HG03280 (cell line): ENCODE results near the gene B3GALT5.

Source experiments
- ATAC-seq: cut with Tn5 transposase; IDR thresholded peaks from one replicate; pipeline ENCODE4 v1.9.1; 2021; ENCODE audit warnings: mild to moderate bottlenecking, moderate library complexity; ENCODE audit not compliant: unreplicated experiment

The B3GALT5 gene

DNA sequence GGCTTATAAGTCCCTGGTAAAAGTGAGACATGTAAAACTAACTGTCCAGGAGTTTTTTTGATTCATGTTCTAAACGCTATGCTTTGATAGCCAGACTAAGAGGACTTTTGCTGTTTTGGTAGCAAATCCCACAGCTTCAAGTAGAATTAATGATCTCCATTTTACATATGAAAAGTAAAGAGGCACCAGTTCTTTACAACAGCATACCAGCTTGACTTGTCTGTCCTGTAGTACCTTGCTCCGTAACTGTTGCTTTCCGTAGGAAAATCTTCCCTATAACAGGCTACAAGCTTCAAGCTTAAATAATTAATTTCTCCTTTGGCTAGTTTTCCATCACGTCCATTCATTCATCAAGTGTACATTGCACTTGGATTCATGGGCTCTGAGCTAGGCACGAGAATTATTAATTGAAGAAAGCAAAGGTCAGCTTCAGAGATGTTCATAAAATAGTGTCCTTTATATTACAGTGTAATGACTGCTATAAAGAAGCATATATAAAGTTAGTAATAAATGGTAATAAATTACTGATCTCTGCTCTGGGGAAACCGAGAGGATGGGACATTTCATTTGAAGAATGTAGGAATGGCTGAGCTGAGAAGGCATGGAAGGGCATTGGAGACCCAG lies 29.2 kb downstream of the B3GALT5 start:
- ATAC-seq = no peak

DNA sequence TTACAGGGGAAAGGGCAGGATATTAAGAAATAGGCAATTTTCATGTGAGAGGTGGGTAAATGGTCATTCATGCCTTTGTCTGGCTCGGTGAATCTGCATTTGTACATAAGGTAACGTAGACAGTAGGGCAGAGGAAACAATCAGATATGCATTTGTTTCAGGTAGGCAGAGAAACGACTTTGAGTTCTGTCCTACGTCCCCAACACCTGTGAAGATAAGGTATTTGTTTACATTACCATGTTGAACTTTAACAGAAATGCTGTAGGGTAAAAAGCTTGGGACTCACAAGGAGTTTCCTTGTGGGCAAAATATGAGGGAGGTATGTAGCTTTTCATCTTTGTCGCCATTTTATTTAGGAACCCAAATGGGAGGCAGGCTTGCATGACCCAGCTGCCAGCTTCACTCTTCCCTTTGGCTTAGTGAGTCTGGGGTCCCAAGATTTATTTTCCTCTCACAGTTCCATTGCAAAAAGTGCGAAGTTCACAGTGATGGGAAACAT lies 31.4 kb downstream of the B3GALT5 start:
- no peak for ATAC-seq

DNA sequence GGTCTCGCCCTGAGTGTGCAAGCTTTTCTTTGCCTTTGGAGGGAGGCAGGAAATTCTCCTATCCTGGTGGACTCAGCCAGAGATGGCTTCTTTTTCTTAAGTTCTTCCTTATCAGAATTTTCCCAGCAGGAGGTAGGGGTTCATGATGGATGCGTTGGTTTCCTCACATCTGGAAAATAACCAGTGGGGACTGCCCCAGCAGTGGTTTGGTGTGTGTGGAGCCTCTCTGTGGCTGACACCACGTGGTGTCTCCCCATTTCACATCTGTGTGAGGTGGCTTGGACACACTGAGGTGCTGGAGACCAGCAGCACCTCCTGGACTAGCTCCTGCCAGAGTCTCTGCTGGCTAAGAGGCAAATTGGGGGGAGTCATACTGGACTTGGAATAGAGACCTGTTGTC lies 32.6 kb downstream of the B3GALT5 start:
- ATAC-seq = no peak

DNA sequence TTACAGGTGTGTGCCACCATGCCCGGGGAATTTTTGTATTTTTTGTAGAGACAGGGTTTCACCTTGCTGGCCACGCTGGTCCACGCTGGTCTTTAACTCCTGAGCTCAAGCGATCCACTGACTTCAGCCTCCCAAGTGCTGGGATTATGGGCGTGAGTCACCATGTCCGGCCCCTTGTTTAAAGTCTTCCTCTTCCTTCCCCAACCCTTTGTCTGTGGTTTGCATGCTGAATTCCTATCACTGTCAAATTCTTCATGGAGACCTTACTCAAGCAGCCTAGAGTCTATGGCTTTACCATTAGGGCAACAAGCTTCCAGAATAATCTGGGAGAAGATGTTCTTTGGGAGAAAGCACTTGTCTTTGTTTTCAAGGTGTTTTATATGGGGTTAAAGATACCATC lies 34.7 kb downstream of the B3GALT5 start:
- ATAC-seq = no peak

DNA sequence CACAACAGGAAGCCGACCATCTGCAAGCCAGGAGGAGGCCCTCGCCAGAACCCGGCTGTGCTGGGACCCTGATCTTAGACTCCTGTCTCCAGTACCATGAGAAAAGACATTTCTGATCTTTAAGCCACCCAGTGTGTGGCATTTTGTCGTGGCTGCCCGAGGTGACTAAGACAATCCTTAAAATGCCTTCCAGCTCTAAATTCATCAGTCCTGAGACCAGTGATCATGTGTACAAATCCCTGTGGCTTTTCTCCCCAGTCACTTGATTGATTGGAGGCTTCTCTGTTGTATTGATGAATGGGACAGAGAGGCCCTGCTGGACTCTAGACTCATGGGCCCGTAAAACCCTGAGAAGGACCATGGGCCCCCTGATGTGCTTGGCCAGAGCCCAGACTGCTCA lies 36.1 kb downstream of the B3GALT5 start:
- no peak for ATAC-seq

DNA sequence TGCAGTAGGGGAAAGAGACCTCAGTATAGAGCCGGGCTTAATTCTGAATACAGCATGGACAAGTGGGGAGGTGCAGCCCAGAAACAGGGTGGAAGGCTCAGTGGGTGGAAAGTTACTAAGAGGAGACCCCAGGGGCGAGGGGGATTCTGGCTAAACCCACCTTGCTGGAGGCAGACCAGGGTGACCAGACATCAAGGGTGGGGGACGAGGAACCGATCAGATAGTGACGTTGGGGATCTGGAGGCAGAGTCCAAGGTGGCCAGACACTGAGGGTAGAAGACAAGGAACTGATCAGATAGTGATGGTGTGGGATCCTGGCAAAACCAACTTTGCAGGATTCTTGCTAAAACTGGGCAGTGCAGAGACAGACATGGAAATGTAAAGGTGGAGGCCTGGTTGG lies 36.8 kb downstream of the B3GALT5 start:
- ATAC-seq = no peak

DNA sequence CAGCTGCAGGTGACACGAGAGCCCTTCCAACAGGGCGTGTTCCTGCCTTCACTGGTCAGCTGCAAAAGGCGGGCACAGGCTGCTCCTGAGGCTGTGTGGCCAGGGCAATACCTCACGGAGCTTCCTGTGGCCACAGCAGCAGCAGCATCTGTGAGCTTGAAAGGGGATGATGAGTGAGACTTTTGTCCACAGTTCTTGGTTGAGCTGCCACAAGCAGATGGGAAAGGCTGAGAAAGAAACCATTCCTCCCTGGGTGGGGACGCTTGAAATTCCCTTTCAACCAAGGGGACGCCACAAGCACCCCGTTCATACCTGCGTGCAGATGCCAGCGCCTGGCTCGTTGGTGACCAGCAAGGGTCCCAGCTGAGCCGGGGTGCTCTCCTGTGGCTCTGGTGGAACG lies 37.6 kb downstream of the B3GALT5 start:
- no peak for ATAC-seq

DNA sequence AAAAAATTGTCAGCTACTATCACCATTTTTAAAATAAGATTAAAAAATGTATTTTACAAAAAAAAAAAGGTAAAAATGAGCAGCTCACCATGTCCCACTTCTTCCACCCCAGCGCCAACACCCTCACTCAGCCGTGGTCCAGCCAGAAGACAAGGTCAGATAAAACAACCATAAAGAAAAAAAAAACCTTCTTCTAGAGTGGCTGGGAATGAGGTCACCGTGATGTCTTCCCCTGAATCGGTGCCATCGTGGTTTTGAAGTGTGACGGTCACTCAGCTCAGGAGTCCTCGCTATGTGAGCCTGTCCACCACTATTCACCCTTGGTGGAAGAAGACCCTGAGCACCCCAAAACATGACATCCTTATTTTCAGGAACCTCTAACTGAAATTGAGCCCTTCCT lies 38.1 kb downstream of the B3GALT5 start:
- ATAC-seq = no peak

DNA sequence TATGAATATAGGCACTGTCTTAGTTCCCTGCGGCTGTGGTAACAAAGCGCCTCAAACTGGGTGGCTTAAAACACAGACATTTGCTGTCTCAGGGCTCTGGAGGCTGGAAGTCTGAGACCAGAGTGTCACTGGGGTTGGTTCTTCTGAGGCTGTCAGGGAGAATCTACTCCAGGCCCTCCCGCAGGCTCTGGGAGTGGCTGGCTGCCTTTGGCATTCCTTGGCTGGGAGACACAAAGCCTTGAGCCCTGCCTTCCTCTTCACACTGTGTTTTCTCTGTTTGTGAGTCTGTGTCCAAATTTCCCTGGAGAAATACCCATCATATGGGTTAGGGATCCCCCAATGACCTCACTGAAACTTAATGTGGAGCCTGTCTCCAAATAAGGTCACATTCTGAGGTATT lies 38.5 kb downstream of the B3GALT5 start:
- no peak for ATAC-seq

DNA sequence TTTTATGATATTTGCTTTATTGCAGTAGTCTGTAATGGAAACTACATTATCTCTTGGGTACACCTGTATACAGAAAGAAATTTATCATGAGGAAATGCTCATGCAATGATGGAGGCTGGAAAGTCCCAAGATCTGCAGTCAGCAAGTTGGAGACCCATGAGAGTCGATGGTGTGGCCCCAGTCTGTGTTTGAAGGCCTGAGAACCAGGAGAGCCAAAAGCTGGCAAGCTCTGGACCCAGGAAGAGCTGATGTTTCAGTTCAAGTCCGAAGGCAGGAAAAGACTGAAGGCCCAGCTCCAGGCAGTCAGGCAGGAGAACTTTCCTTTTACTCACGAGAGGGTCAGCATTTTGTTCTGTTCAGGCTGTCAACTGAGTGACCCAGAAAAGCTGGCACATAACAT lies 42.2 kb downstream of the B3GALT5 start:
- no peak for ATAC-seq

DNA sequence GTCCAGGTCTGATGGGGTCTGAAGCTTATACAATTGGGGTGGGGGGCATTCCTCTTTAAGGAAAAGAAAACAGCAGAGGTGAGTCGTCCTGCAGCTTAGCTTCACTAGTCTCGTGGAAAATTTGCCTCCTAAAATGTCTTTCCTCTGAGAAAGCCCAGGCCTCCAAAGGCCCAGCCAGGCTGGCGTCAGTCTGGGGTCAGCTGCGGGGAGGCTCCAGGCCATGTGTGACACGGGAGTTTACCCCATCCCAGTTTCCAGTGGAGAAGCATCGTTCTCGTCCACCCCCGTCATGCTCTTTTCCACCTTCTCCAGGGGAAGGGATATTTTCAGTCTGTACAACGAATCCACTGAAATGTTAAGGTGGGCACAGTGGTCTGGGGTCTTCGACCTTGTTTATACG lies 42.8 kb downstream of the B3GALT5 start:
- ATAC-seq = no peak

DNA sequence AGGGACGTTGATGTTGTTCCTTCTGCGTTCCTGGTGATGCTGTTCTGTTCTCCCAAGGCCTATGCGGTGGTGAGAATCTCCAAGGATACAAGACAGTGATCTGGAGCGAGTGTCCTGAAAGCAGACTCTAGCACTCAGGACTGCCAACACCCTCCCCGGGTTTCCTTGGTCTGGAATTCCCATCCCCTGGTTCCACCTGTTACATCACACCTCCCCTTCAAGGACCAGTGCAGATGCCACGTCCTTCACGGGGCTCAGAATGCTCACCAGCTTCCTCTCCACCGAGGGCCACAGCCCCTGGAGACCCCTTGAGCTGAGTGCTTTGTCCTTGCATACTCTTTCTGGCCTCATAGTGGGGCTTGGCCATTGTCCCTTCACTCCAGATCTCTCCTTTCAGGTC lies 43.5 kb downstream of the B3GALT5 start:
- ATAC-seq = no peak

DNA sequence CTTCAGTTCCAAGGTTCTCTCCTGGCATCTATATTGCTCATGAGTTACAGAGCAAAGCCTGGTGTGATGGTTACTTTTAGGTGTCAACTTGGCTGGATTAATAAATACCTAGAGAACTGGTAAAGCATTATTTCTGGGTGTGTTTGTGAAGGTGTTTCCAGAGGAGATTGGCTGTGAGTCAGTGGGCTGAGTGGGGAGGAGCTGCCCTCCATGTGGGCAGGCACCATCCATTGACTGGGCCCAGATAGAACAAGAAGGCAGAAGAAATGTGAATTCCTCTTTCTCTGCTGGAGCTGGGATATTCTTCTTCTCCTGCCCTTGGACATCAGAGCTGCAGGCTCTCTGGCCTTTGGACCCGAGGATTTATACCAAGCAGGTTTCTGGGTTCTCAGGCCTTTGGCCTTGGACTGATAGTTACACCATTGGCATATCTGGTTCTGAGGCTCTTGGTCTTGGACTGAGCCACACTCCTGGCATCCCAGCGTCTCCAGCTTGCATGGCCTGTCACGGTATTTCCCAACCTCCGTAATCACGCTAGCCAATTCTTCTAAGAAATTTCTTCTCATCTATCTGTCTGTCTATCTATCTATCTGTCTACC lies 44.5 kb downstream of the B3GALT5 start:
- ATAC-seq = no peak

DNA sequence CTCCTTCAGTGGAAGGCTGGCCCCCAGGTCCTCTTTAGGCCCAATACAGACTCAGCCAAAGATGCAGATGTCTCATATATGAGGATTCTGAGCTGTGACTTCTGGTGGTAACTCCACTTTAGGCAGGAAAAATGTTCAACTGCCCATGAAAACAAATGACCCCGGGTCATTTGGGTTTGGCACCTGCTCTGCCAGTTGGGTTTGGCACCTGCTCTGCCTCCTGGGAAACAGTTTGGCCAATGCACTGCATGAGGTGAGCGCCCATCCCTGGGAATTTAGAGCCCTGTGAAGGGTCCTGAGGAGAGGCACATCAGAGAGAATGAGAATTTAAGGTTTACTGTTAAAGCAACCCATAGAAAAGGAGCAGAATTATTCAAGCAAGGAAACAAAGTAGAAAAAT lies 45.3 kb downstream of the B3GALT5 start:
- ATAC-seq = no peak

DNA sequence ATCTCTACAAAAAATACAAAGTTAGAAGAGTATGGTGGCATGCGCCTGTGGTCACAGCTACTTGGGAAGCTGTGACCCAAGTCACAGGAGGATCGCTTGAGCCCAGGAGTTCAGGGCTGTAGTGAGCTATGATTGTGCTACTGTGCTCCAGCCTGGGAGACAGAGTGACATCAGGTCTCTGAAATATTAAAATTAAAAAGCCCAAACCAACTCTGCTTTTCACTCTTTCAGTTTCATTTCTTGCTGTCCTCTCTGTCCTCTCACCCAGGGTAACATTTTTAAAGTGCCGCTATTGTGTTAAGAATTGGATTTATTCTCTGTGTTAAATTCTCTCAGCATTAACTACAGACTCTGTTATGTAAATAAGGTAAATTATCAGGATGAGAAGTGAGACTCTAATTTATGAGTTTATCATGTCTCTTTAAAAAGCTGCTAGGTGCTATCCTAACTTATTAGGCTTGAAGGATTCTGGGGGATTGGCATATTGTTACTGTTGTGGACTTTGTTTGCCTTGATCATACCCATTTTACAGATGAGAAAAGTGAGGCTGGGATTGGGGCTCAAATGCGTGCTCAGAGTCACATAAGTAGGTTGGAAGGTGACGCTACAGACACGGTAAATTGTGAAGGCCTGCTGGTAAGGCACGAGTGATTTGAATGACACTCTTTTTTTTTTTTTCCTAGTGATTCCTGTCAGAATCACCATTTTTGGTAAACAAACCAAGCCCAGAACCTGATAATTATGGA lies 46.5 kb downstream of the B3GALT5 start:
- ATAC-seq = no peak

DNA sequence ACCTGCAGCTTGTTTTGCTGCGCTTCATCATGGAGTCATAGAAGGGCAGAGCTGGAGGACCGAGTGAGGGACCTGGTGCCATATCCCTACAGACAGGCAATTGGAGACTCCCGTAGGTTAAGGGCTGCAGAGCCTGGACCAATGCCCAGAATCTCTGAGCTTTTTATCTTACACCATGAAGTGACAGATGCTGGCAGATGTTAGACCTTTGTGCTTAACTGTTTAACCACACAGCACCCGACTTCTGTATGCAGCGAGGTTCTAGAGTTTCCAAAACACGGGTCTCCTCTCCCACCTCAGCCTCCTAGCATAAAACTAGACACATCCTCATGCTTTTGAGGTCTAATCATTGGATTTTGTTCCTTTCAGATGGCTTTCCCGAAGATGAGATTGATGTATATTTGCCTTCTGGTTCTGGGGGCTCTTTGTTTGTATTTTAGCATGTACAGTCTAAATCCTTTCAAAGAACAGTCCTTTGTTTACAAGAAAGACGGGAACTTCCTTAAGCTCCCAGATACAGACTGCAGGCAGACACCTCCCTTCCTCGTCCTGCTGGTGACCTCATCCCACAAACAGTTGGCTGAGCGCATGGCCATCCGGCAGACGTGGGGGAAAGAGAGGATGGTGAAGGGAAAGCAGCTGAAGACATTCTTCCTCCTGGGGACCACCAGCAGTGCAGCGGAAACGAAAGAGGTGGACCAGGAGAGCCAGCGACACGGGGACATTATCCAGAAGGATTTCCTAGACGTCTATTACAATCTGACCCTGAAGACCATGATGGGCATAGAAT lies 47.6 kb downstream of the B3GALT5 start:
- no peak for ATAC-seq

DNA sequence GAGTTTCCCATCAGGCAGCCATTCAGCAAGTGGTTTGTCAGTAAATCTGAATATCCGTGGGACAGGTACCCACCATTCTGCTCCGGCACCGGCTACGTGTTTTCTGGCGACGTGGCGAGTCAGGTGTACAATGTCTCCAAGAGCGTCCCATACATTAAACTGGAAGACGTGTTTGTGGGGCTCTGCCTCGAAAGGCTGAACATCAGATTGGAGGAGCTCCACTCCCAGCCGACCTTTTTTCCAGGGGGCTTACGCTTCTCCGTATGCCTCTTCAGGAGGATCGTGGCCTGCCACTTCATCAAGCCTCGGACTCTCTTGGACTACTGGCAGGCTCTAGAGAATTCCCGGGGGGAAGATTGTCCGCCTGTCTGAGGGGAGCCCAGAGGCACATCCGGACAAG lies 48.4 kb downstream of the B3GALT5 start:
- ATAC-seq = no peak

DNA sequence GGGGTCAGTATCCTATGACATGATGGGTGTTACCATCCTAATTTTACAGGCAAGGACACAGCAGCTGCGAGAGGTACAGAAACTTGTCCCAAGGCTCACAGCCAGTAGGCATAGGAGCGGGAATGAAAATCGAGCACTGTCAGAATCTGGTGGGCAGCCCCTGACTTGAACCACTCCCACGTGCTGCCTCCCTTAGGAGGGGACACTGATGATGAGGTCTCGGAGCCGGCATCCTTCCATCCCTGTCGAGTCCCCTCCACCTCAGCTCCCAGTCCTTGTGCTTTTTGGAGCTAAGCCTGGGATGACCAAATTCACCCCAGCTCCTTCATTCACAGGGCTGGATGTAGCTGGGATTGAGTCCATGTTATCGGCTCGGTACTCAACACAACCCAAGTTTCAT lies 49.0 kb downstream of the B3GALT5 start:
- no peak for ATAC-seq

DNA sequence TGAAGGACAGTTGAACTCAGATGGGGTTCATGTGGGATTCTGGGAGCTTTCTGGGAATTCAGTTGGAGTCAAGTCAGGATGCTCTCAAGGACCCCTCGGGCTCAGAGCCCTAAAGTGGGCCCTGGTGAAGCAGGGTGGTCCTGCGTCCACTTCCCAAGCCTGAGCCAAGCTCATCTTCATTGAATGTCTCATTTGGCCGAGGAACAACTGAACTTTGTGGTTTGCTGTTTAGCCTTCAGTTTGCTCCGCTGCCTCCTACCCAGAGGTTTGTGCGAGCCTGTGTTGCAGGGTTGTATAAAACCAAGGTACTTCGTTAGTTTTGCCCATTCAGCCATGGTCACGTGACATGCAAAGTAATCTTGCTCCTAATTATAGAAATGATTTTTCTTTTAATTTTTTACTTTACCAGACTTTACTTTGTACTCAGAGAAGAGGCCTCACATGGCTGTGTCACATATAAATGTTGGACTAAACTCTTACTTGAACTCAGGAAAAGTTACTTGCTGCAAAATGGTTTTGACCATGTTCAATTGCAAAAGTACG lies 49.7 kb downstream of the B3GALT5 start:
- ATAC-seq = no peak

DNA sequence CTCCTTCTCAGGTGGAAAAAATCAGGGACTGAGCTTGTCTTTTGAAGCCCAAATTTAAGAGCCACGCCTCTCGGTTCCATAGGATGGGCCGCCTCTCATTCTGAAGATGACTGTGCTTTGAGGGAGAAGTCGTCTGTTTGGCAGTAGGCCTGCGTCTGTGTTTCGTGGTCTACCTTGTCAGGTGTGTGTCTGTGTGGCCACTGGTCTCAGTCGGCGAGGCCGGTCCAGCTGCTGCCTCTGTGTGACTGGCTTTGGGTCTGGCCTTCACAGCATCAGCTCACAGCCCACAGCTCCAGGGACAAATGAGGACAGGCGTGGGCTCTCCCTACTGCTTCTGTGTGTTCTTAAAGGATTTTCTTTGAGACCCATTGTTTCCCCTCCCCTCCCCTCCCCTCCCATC lies 50.3 kb downstream of the B3GALT5 start:
- ATAC-seq = no peak
